Mucosa of descending colon (tissue), 3 donors: ENCODE results near the gene TMEM117. TPM values are rescaled to one million over a fixed set of nuclear protein-coding genes. Genes with fewer than 3 reads are reported as not detected.

Experiments
- ATAC-seq: fragments of 200-7000 bp; cut with Tn5 transposase; one replicate; pipeline ENCODE4 v1.9.1; 2020; ENCODE audit warnings: mild to moderate bottlenecking, moderate library complexity
- DNase-seq, 3 donors: peaks; one replicate each; pipeline ENCODE4 v3.0.0-alpha.2; 2020
- H3K36me3 ChIP-seq: fragments of 200-600 bp; one replicate; pipeline ENCODE4 v1.8.0; 2021; ENCODE audit warnings: low read depth, mild to moderate bottlenecking
- H3K4me1 ChIP-seq: fragments of 200-600 bp; one replicate; pipeline ENCODE4 v1.8.0; 2021; ENCODE audit warnings: low read depth, mild to moderate bottlenecking
- H3K4me3 ChIP-seq: fragments of 200-600 bp; one replicate; pipeline ENCODE4 v1.8.0; 2021; ENCODE audit warnings: mild to moderate bottlenecking
- H3K9me3 ChIP-seq: fragments of 200-600 bp; one replicate; pipeline ENCODE4 v1.8.0; 2021; ENCODE audit warnings: mild to moderate bottlenecking
- CTCF ChIP-seq: fragments of 200-600 bp; IDR thresholded peaks from one replicate; pipeline ENCODE4 v1.8.0; 2022; ENCODE audit warnings: antibody characterized with exemption, mild to moderate bottlenecking
- intact Hi-C, 2 donors: fragments of 100-400 bp; cut with DNase I in 1 of 2; cut with micrococcal nuclease in 1 of 2; formaldehyde crosslinking; loops; one replicate each; pipeline versions ENCODE4 v1.11.0 to v1.11.1; 2022; cut with DNase I, micrococcal nuclease
- total RNA-seq, 3 donors: library from RNA; stranded (reverse); fragmentation: NEBNext Ultra II Directional in 2 of 3; extraction: Animal tissue kit (Norgen Biotek cat#: 25700) in 2 of 3; gene quantifications; one replicate each; pipeline versions ENCODE4 v1.2.1 to v1.2.4, GENCODE V29; 2021 to 2023
- donor health status: DM: no; HTN: no; CAD: no; lungs with moderate emphysema.
- donor health status: DM: no; HTN: no; CAD: no.
- donor health status: DM: no; HTN: yes; CAD: no.

TMEM117 gene
- total RNA-seq, 3 donors from 2014 or later, result 10.1 to 15.2 (median 12.3) TPM

GRCh38 chr12:44046732-44047417, 211.0 kb downstream of the TMEM117 start:
- TF ChIP-seq CTCF, result no peak
- ATAC-seq (no peak), DNase-seq (no peak)
- intact Hi-C loops, result no loop called here
- H3K9me3 ChIP-seq, result no peaks in the 10 kb centered on the region
- H3K4me3 ChIP-seq, result no peak overlapping the region
- H3K4me1 ChIP-seq, result no peaks in the 10 kb centered on the region
- no peaks in the 10 kb centered on the region for H3K36me3 ChIP-seq

GRCh38 chr12:44052554-44052953, 216.7 kb downstream of the TMEM117 start:
- H3K36me3 ChIP-seq, result no peaks in the 10 kb centered on the region
- TF ChIP-seq CTCF, result no peak
- intact Hi-C loops, result no loop called here
- ATAC-seq (no peak), DNase-seq (no peak)
- H3K4me3 ChIP-seq, result no peak overlapping the region
- H3K9me3 ChIP-seq, result no peaks in the 10 kb centered on the region
- H3K4me1 ChIP-seq, result no peaks in the 10 kb centered on the region

- DNase-seq (no peak), ATAC-seq (no peak)
- Histone ChIP-seq H3K9me3 (no peaks in the 10 kb centered on the region), H3K36me3 (no peaks in the 10 kb centered on the region), H3K4me3 (no peak overlapping the region), H3K4me1 (no peaks in the 10 kb centered on the region)
- no peak for TF ChIP-seq CTCF
- intact Hi-C loops, result no loop called here
These were observed 217.8 kb downstream of the TMEM117 start for GRCh38 chr12:44053549-44054127.

- intact Hi-C loops, result no loop called here
- no peak for DNase-seq
- H3K4me3 ChIP-seq, result no peak overlapping the region
- TF ChIP-seq CTCF, result no peak
- H3K36me3 ChIP-seq, result no peaks in the 10 kb centered on the region
- H3K4me1 ChIP-seq, result no peaks in the 10 kb centered on the region
- ATAC-seq, result no peak
- H3K9me3 ChIP-seq, result no peaks in the 10 kb centered on the region
These were observed 218.4 kb downstream of the TMEM117 start for GRCh38 chr12:44054281-44054680.

GRCh38 chr12:44058366-44058765, 222.5 kb downstream of the TMEM117 start:
- Histone ChIP-seq H3K9me3 (no peaks in the 10 kb centered on the region), H3K4me1 (no peaks in the 10 kb centered on the region), H3K4me3 (no peak overlapping the region), H3K36me3 (no peaks in the 10 kb centered on the region)
- intact Hi-C loops, result no loop called here
- TF ChIP-seq CTCF, result no peak
- no peak for ATAC-seq
- DNase-seq, result no peak
